CD14-positive monocyte (primary cell): ENCODE results near the gene ZNF627. TPM values are rescaled to one million over a fixed set of nuclear protein-coding genes. Genes with fewer than 3 reads are reported as not detected.

Experiments
- DNase-seq, 3 donors: peaks; one replicate each; pipeline ENCODE4 v3.0.0-alpha.2; 2011 to 2022
- H2AFZ ChIP-seq: 2 replicates; pipeline ENCODE4 v1.6.0; 2012; ENCODE audit warnings: mild to moderate bottlenecking, low read depth, low read length, inconsistent platforms; ENCODE audit not compliant: insufficient read depth, poor library complexity, severe bottlenecking
- H3K27ac ChIP-seq, 2 donors: 1 replicate in 1 of 2; 2 replicates in 1 of 2; pipeline ENCODE4 v1.5.1; 2012 to 2013; ENCODE audit warnings: low read length in 2 of 2, control low read depth in 1 of 2, inconsistent platforms in 1 of 2, low read depth in 1 of 2, mild to moderate bottlenecking in 1 of 2
- H3K27me3 ChIP-seq, 2 donors: one replicate each; pipeline versions ENCODE4 v1.6.0 to v1.6.1; 2011 to 2013; ENCODE audit warnings: low read length in 2 of 2; ENCODE audit not compliant: control insufficient read depth in 2 of 2, insufficient read depth in 2 of 2
- H3K36me3 ChIP-seq, 2 donors: replicated peaks in 1 of 2; 1 replicate in 1 of 2; 2 replicates in 1 of 2; pipeline versions ENCODE4 v1.5.1 to v1.6.1; 2012 to 2013; ENCODE audit warnings: low read length in 2 of 2, control low read depth in 1 of 2, inconsistent platforms in 1 of 2, mild to moderate bottlenecking in 1 of 2; ENCODE audit not compliant: insufficient read depth in 2 of 2, control insufficient read depth in 1 of 2
- H3K4me1 ChIP-seq, 2 donors: 1 replicate in 1 of 2; 2 replicates in 1 of 2; pipeline versions ENCODE4 v1.5.1 to v1.6.1; 2012 to 2013; ENCODE audit warnings: low read length in 2 of 2, control low read depth in 1 of 2, inconsistent platforms in 1 of 2, mild to moderate bottlenecking in 1 of 2, moderate library complexity in 1 of 2; ENCODE audit not compliant: insufficient read depth in 2 of 2, control insufficient read depth in 1 of 2
- H3K4me2 ChIP-seq: replicated peaks from 2 replicates; pipeline ENCODE3; 2012; ENCODE audit warnings: low read length, moderate library complexity, mild to moderate bottlenecking; ENCODE audit not compliant: poor library complexity, severe bottlenecking; ENCODE audit errors: extremely low read depth
- H3K4me3 ChIP-seq, 3 experiments: fragments of 200-600 bp in 1 of 3; sonication (generic) in 1 of 3; replicated peaks in 1 of 3; 1 replicate in 2 of 3; 2 replicates in 1 of 3; pipeline ENCODE4 v1.5.1; 2011 to 2013; ENCODE audit warnings: low read length in 3 of 3, mild to moderate bottlenecking in 3 of 3, control low read depth in 2 of 3, low read depth in 2 of 3, inconsistent platforms in 1 of 3, moderate library complexity in 1 of 3
- H3K79me2 ChIP-seq: 2 replicates; pipeline ENCODE4 v1.6.0; 2012; ENCODE audit warnings: mild to moderate bottlenecking, control low read depth, inconsistent platforms, low read length, moderate library complexity; ENCODE audit not compliant: insufficient read depth
- H3K9ac ChIP-seq: 2 replicates; pipeline ENCODE4 v1.6.0; 2017; ENCODE audit warnings: low read length, mild to moderate bottlenecking; ENCODE audit not compliant: insufficient read depth, poor library complexity, severe bottlenecking
- H3K9me3 ChIP-seq, 2 donors: replicated peaks in 1 of 2; 1 replicate in 1 of 2; 2 replicates in 1 of 2; pipeline versions ENCODE4 v1.5.1 to v1.6.1; 2012 to 2013; ENCODE audit warnings: low read length in 2 of 2, control low read depth in 1 of 2; ENCODE audit not compliant: control insufficient read depth in 1 of 2, insufficient read depth in 1 of 2
- H4K20me1 ChIP-seq: 2 replicates; pipeline ENCODE4 v1.6.0; 2012; ENCODE audit warnings: mild to moderate bottlenecking, low read length, control low read depth, moderate library complexity; ENCODE audit not compliant: insufficient read depth
- H3K27ac Mint-ChIP-seq, 7 donors: one replicate each; pipeline ENCODE4 v1.8.0; 2020; ENCODE audit warnings: mild to moderate bottlenecking in 7 of 7, mixed read lengths in 7 of 7, moderate library complexity in 6 of 7, inconsistent platforms in 2 of 7
- H3K27me3 Mint-ChIP-seq, 3 donors: one replicate each; pipeline ENCODE4 v1.8.0; 2021 to 2022; ENCODE audit warnings: low read depth in 3 of 3, mild to moderate bottlenecking in 3 of 3, mixed read lengths in 3 of 3, moderate library complexity in 3 of 3, inconsistent platforms in 1 of 3
- H3K36me3 Mint-ChIP-seq, 2 donors: one replicate each; pipeline ENCODE4 v1.8.0; 2020; ENCODE audit warnings: mixed read lengths in 2 of 2, inconsistent platforms in 1 of 2, mild to moderate bottlenecking in 1 of 2
- H3K4me1 Mint-ChIP-seq: one replicate; pipeline ENCODE4 v1.8.0; 2020; ENCODE audit warnings: mild to moderate bottlenecking, mixed read lengths
- H3K4me3 Mint-ChIP-seq, 2 donors: one replicate each; pipeline ENCODE4 v1.8.0; 2020; ENCODE audit warnings: mild to moderate bottlenecking in 2 of 2, mixed read lengths in 2 of 2, moderate library complexity in 1 of 2
- H3K9me3 Mint-ChIP-seq, 7 donors: one replicate each; pipeline ENCODE4 v1.8.0; 2020 to 2022; ENCODE audit warnings: mixed read lengths in 7 of 7, mild to moderate bottlenecking in 6 of 7, moderate library complexity in 6 of 7, inconsistent platforms in 2 of 7
- CTCF ChIP-seq: fragments of 200-600 bp; IDR thresholded peaks from one replicate; pipeline ENCODE4 v1.8.0; 2022; ENCODE audit warnings: antibody characterized with exemption, mild to moderate bottlenecking
- WGBS: methylation state at CpG from one replicate; pipeline ENCODE4 v1.1.5; 2013; ENCODE audit warnings: missing lambda C conversion rate; ENCODE audit not compliant: insufficient coverage; 5-methylcytosine and 5-hydroxymethylcytosine counted together
- intact Hi-C, 2 donors: fragments of 100-400 bp; cut with micrococcal nuclease; formaldehyde crosslinking; loops; one replicate each; pipeline versions ENCODE4 v1.15.0 to v1.15.1; 2023
- polyA plus RNA-seq, 3 donors: library from polyadenylated mRNA; depleted of rRNA in 1 of 3; unstranded in 2 of 3; stranded (reverse) in 1 of 3; fragments of 300-500 nt in 2 of 3; fragments of >200 nt in 1 of 3; fragmentation: Illumina TruSeq in 2 of 3; gene quantifications; 1 replicate in 2 of 3; 2 replicates in 1 of 3; pipeline ENCODE4 v1.2.3, GENCODE V29; 2012 to 2021

The ZNF627 gene
- polyA plus RNA-seq, 3 donors: 1.7 to 3.7 (median 3.4) TPM

- H3K9ac ChIP-seq: no peak overlapping the region
- Mint-ChIP-seq H3K4me1 (peaks cover 26% of the 10 kb centered on the region), H3K9me3 (peaks cover 0 to 8% (median 5%) of the 10 kb centered on the region in 7 donors), H3K27me3 (peaks cover 38 to 44% (median 40%) of the 10 kb centered on the region in 3 donors), H3K36me3 (peaks cover 23 to 25% of the 10 kb centered on the region in 2 donors), H3K4me3 (peak overlapping the region in 1 of 2 donors; percentile 82), H3K27ac (no peak overlapping the region)
- H4K20me1 ChIP-seq: no peaks in the 10 kb centered on the region
- H3K27me3 ChIP-seq: peaks cover 15 to 32% of the 10 kb centered on the region in 2 donors
- no peaks in the 10 kb centered on the region for H3K79me2 ChIP-seq
- WGBS: no CpG with 5 or more reads among the region's 4 CpGs
- H3K4me2 ChIP-seq: no peak overlapping the region
- H2AFZ ChIP-seq: no peak overlapping the region
- H3K9me3 ChIP-seq: peaks cover 0 to 5% of the 10 kb centered on the region in 2 donors
- intact Hi-C loops: no loop called here
- no peak for DNase-seq
- H3K4me1 ChIP-seq: peaks cover 3 to 6% of the 10 kb centered on the region in 2 donors
- H3K27ac ChIP-seq: no peak overlapping the region
- no peak overlapping the region for H3K4me3 ChIP-seq
- peaks cover 5 to 20% of the 10 kb centered on the region in 2 donors for H3K36me3 ChIP-seq
- no peak for TF ChIP-seq CTCF
These were observed 26.8 kb downstream of the ZNF627 start for GRCh38 chr19:11624069-11624463.

- DNase-seq: peak; percentile 13 to 58 (median 16)
- H3K4me3 ChIP-seq: no peak overlapping the region
- Mint-ChIP-seq H3K9me3 (peaks cover 0 to 11% (median 5%) of the 10 kb centered on the region in 7 donors), H3K36me3 (peaks cover 4 to 7% of the 10 kb centered on the region in 2 donors), H3K4me1 (peaks cover 26% of the 10 kb centered on the region), H3K4me3 (peak overlapping the region in 1 of 2 donors; percentile 82), H3K27ac (peak overlapping the region in 2 of 7 donors; percentile 3 to 82), H3K27me3 (peaks cover 38 to 45% (median 40%) of the 10 kb centered on the region in 3 donors)
- no peaks in the 10 kb centered on the region for H4K20me1 ChIP-seq
- H3K9ac ChIP-seq: no peak overlapping the region
- no peak overlapping the region for H3K27ac ChIP-seq
- TF ChIP-seq CTCF: no peak
- no peaks in the 10 kb centered on the region for H3K79me2 ChIP-seq
- H3K4me2 ChIP-seq: no peak overlapping the region
- peaks cover 15 to 32% of the 10 kb centered on the region in 2 donors for H3K27me3 ChIP-seq
- H2AFZ ChIP-seq: no peak overlapping the region
- 50% methylated on average over 11 of the region's 15 CpGs for WGBS
- intact Hi-C loops: no loop called here
- H3K9me3 ChIP-seq: peaks cover 0 to 5% of the 10 kb centered on the region in 2 donors
- H3K4me1 ChIP-seq: peaks cover 3 to 6% of the 10 kb centered on the region in 2 donors
- H3K36me3 ChIP-seq: no peaks in the 10 kb centered on the region
These were observed 29.0 kb downstream of the ZNF627 start for GRCh38 chr19:11626252-11626651.
